ENCODE results near the gene CHD5. TPM values are rescaled to one million over a fixed set of nuclear protein-coding genes. Genes with fewer than 3 reads are reported as not detected.

Gene CHD5
- total and polyA plus RNA-seq, 2 of the 13 experiments (the other 11 are each of a cell fraction or from before 2014, with no cell fraction given): 0.02 to 0.21 TPM

- intact Hi-C loops (cut with micrococcal nuclease; ENCODE audit: unreplicated experiment): loop anchor here (2.0 kb wide), 1 partner anchor 61 kb away; no protein-coding TSS in a partner anchor
- H3K4me1 ChIP-seq (ENCODE audit: insufficient read depth, low read length): peaks cover 15% of the 10 kb centered on the region
- ChIA-PET CTCF (ENCODE audit: low intra/inter-chr PET ratio, low total read pairs) (interaction anchor here (1.7 to 2.3 kb wide), 3 partner anchors 61 to 117 kb away, joined by 5 to 9 read pairs (median 8); no protein-coding TSS in a partner anchor), POLR2A (no interaction called here)
- no peaks in the 10 kb centered on the region for H3K79me2 ChIP-seq (ENCODE audit: insufficient read depth, low read length)
- no peaks in the 10 kb centered on the region for H3K36me3 ChIP-seq (replicated peaks in 1 of 2; ENCODE audit: control insufficient read depth in 1 of 2, insufficient read depth in 2 of 2, low read length in 2 of 2)
- FAIRE-seq (no peak), DNase-seq (ENCODE audit: low spot score) (no peak), ATAC-seq (no peak)
- no TSS peak for BruUV-seq (replicated peaks)
- no peak for TF ChIP-seq ZNF224 (CRISPR knock-in tag; IDR thresholded peaks at IDR 0.05)
- TF ChIP-seq ZNF549 (CRISPR knock-in tag; IDR thresholded peaks at IDR 0.05): no peak
- no peak for TF ChIP-seq SMAD3 (CRISPR knock-in tag; IDR thresholded peaks at IDR 0.05)
- TF ChIP-seq ZNF367 (CRISPR knock-in tag; IDR thresholded peaks at IDR 0.05; ENCODE audit: borderline replicate concordance): no peak
- no peak for TF ChIP-seq EP300 (IDR thresholded peaks at IDR 0.05; ENCODE audit: low read depth in 2 of 2, low read length in 2 of 2)
- no peak for TF ChIP-seq EP300 (CRISPR knock-in tag; IDR thresholded peaks at IDR 0.05; ENCODE audit: borderline replicate concordance)
- TF ChIP-seq JARID2 (CRISPR knock-in tag; IDR thresholded peaks at IDR 0.05; ENCODE audit: insufficient replicate concordance): no peak
- TF ChIP-seq CCAR2 (optimal IDR thresholded peaks at IDR 0.05; ENCODE audit: low read depth, low read length): no peak
- TF ChIP-seq SAFB2 (CRISPR knock-in tag; IDR thresholded peaks at IDR 0.05; ENCODE audit: borderline replicate concordance, low read depth): no peak
- no peak for TF ChIP-seq HOXA9 (CRISPR knock-in tag; IDR thresholded peaks at IDR 0.05; ENCODE audit: borderline replicate concordance)
- no peak for TF ChIP-seq TP53 (CRISPR knock-in tag; conservative IDR thresholded peaks at IDR 0.05)
- no peak for TF ChIP-seq SMARCE1 (IDR thresholded peaks at IDR 0.05; ENCODE audit: borderline replicate concordance)
- no peak for TF ChIP-seq YEATS2 (CRISPR knock-in tag; IDR thresholded peaks at IDR 0.05; ENCODE audit: borderline replicate concordance)
- no peak for TF ChIP-seq ONECUT2 (CRISPR knock-in tag; IDR thresholded peaks at IDR 0.05)
- no peak for TF ChIP-seq SIX4 (CRISPR knock-in tag; IDR thresholded peaks at IDR 0.05)
- TF ChIP-seq NFIB (CRISPR knock-in tag; IDR thresholded peaks at IDR 0.05; ENCODE audit: borderline replicate concordance): no peak
- TF ChIP-seq NFYB (CRISPR knock-in tag; IDR thresholded peaks at IDR 0.05): no peak
- TF ChIP-seq ZNF879 (CRISPR knock-in tag; IDR thresholded peaks at IDR 0.05): no peak
- no peak overlapping the region for H3K9ac ChIP-seq (ENCODE audit: insufficient read depth, low read depth, low read length)
- no peak overlapping the region for H3K4me2 ChIP-seq (ENCODE audit: low read depth, low read length)
- H3K4me3 ChIP-seq (replicated peaks in 1 of 3; ENCODE audit: insufficient read depth in 1 of 3, low read depth in 2 of 3, low read length in 3 of 3): no peak overlapping the region
- no peaks in the 10 kb centered on the region for H3K9me3 ChIP-seq (ENCODE audit: low read length)
- no peak overlapping the region for H2AFZ ChIP-seq (ENCODE audit: low read length)
- peaks cover 5% of the 10 kb centered on the region; the same call in 1 of the 2 replicates for H4K20me1 ChIP-seq (ENCODE audit: insufficient read depth, low read length)
- in situ Hi-C loops (cut with HindIII; ENCODE audit: extremely low pct_ligation_motif_present, low pct_unique_long_range_greater_than_20kb): loop anchor here (5.0 kb wide), 1 partner anchor 58 kb away; no protein-coding TSS in a partner anchor
- H3K27ac ChIP-seq (ENCODE audit: extremely low read length, insufficient read depth, low read length): no peak overlapping the region
- peaks cover 24 to 73% of the 10 kb centered on the region in 2 experiments for H3K27me3 ChIP-seq (ENCODE audit: control insufficient read depth in 1 of 2, insufficient read depth in 2 of 2, low read length in 2 of 2)
- 0% methylated on average over 4 of the region's 16 CpGs for WGBS (ENCODE audit: low lambda C conversion rate)
These were observed 9.9 kb downstream of the CHD5 start for GRCh38 chr1:6170116-6170741.

Data from HepG2 (cell line).